Measurements from ENCODE around the gene ITIH3.

DNA sequence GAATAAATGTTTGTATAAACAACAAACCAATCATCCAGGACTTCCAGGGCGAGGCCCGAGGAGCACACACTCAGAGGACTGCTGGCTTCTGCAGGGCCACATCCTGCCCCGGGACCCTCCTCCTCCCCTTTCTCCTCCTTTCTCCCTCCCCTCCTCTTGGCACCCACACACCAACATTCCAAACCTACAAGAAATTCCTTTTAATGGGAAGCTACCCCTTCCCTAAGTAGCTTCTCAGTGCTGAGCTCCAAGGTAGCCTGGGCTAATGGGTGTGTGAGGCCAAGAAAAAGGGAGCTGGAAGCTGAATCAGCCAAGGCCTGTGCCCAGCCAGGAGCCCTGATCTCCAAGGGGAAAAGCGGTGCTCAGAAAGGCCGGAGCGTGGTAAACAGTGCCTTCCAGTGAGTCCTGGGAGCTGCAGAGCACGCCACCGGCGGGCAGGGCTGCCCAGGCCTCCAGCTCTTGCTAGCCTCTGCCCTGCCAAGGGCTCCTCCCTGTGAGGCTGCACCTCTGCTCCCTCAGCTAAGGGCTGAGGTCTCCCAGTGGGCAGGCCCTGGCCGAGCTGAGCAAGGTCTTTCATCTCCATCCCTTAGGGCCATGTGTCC lies 3.9 kb downstream of the ITIH3 start:
- TF ChIP-seq, protein P1, sequence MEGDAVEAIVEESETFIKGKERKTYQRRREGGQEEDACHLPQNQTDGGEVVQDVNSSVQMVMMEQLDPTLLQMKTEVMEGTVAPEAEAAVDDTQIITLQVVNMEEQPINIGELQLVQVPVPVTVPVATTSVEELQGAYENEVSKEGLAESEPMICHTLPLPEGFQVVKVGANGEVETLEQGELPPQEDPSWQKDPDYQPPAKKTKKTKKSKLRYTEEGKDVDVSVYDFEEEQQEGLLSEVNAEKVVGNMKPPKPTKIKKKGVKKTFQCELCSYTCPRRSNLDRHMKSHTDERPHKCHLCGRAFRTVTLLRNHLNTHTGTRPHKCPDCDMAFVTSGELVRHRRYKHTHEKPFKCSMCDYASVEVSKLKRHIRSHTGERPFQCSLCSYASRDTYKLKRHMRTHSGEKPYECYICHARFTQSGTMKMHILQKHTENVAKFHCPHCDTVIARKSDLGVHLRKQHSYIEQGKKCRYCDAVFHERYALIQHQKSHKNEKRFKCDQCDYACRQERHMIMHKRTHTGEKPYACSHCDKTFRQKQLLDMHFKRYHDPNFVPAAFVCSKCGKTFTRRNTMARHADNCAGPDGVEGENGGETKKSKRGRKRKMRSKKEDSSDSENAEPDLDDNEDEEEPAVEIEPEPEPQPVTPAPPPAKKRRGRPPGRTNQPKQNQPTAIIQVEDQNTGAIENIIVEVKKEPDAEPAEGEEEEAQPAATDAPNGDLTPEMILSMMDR (conservative IDR thresholded peaks at IDR 0.05 in 1 of 2, IDR thresholded peaks at IDR 0.05 in 1 of 2; ENCODE audit: extremely low read depth in 1 of 2, insufficient read depth in 1 of 2, low read depth in 1 of 2, low read length in 2 of 2) = no peak
- TF ChIP-seq EZH2 (IDR thresholded peaks at IDR 0.05; ENCODE audit: borderline replicate concordance, low read length) = no peak
